Epithelial cell of umbilical artery (primary cell): ENCODE data around the gene CDC73. TPM values are rescaled to one million over a fixed set of nuclear protein-coding genes. Genes with fewer than 3 reads are reported as not detected.

Experiments
- total RNA-seq: library from RNA; depleted of rRNA; stranded (reverse); fragments of >200 nt; gene quantifications from 2 replicates; pipeline ENCODE4 v1.2.3, GENCODE V29; 2014

CDC73 gene
- total RNA-seq, result 20.5 and 21.3 TPM in 2 replicates

DNA sequence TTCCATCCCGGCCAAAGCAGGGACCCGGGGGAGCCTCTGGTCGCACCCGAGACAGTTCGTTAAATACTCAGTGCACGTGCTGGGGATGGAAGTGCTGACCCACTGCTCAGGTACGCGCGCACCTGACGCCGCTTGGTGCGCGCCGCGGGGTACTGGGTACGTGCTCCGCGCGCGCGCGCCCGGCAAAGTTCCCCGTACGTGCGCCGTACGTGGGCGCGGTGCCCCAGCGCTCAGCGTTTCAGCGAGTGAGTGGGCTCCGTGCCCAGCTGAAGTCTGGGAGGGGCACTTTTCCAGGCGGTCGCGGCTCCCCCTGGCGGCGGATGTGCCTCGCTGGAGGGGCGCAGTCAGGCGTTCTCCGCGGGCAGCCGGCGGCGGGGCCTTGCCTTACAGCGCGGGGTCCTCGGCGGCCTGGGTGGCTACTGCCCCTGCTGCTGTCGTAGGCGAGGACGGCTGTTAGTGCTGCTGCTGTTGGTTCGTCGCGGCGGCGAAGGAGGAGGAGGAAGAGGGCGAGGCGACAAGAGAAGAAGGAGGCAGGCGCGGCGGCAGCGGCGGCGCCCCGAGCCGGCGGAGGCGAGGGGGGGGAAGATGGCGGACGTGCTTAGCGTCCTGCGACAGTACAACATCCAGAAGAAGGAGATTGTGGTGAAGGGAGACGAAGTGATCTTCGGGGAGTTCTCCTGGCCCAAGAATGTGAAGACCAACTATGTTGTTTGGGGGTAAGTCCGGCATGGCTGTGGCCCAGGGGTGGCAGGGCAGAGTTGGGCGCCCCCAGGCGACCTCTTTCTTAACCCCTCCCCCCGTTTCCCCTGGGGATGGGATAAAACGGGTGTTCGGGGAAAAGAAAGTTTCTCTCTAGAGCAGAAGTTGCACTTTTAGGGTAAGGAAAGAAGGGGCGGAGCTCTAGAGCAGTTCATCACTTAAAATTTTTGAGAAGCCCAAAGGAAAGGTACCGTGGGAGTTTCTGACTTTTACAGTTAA lies at the start of gene CDC73:
CDC73 (plus strand) TSS at position 416 of the 978 bp plus-strand sequence; CDS start at position 586, 170 bp downstream.

GRCh38 chr1:193104907-193105820 lies 16.7 kb upstream of the CDC73 start, which contains the start of gene GLRX2:
Gene GLRX2 (minus strand): TSS chr1:193105414. CDS start chr1:193105382, 32 bp downstream.

DNA sequence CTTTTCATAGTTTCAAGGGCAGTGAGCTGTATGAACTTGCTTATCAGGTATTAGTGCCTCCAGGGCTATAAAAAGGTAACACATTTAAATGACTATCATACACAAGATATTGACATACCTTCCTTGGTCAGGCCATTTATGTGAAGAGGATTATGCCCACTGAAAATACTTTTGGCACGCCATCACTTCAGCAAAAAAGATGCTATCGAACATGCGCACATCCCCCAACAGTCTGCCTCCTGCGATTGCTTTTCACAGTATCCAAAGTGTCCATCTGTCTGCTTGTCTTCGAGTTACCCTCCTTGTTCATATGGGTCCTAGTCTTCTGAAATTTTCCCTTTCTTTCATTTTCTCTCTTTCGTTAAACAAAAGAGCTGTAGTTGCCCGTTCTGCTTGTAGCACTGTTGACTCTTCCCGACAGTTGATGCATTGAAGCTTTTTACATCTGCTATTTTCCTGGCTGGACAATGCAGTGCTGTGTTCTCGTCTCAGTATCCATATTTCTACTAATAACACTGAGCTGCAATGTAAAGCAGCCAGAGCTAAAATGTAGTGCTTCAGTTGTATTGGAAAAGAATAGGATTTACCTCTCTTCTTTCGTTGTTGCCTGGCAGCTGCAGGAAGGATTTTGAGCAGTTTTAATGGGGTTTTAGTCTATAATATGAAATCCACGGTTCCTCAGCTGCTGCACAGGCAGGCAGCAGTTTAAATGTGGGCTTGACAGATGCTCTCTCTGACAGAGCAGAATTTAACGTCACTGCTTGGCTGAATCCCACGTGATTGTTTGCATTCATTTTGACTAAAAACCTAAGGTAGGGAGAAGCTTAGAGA lies 64.3 kb downstream of the CDC73 start, which contains the start of gene B3GALT2:
B3GALT2 (minus strand) TSS at position 713 of the 831 bp plus-strand sequence. CDS start 5,051 bp downstream, outside the sequence.

Other genes starting within 250 kb of the CDC73 start
- gene UCHL5, start 62.7 kb upstream of the CDC73 start, total RNA-seq, result 38.3 and 40.3 TPM in 2 replicates
- gene RO60, start 62.4 kb upstream of the CDC73 start, total RNA-seq, result 142 and 147 TPM in 2 replicates
- 8.1 and 15.2 TPM in 2 replicates for gene GLRX2, start 16.6 kb upstream of the CDC73 start, total RNA-seq
- not detected in 2 replicates for gene B3GALT2, start 64.6 kb downstream of the CDC73 start, total RNA-seq